NCI-H2081 treated with DMSO at 0.1 percent for 48 hours (cell line): ENCODE data around the gene NANOG.
"Not testable (repeated sequence)": the region's sequence is repeated elsewhere in the genome, so short reads cannot be mapped to it uniquely, and the experiment has no call there.

Experiments used
- DNase-seq: peaks from one replicate; lab custom pipeline; 2025; lab: John Stamatoyannopoulos, UW

Gene NANOG

GRCh38 chr12:7806319-7806718, 17.1 kb downstream of the NANOG start:
- DNase-seq: not testable (repeated sequence)

GRCh38 chr12:7806863-7807487, 17.8 kb downstream of the NANOG start:
- no peak for DNase-seq

- not testable (repeated sequence) for DNase-seq
Observed at GRCh38 chr12:7825754-7826153, 36.6 kb downstream of the NANOG start.

GRCh38 chr12:7829737-7830136, 40.5 kb downstream of the NANOG start:
- DNase-seq: not testable (repeated sequence)

GRCh38 chr12:7832059-7832696, 43.0 kb downstream of the NANOG start:
- DNase-seq: no peak

GRCh38 chr12:7833201-7833600, 44.0 kb downstream of the NANOG start:
- DNase-seq: not testable (repeated sequence)

GRCh38 chr12:7833831-7834230, 44.6 kb downstream of the NANOG start:
- no peak for DNase-seq

- DNase-seq: no peak
Observed at GRCh38 chr12:7834701-7835100, 45.5 kb downstream of the NANOG start.

- no peak for DNase-seq
Observed at GRCh38 chr12:7835116-7835515, 45.9 kb downstream of the NANOG start.

- DNase-seq: no peak
Observed at GRCh38 chr12:7835766-7836165, 46.6 kb downstream of the NANOG start.

GRCh38 chr12:7837366-7837765, 48.2 kb downstream of the NANOG start:
- DNase-seq: no peak

GRCh38 chr12:7839226-7839625, 50.0 kb downstream of the NANOG start:
- DNase-seq: not testable (repeated sequence)

GRCh38 chr12:7839848-7840247, 50.6 kb downstream of the NANOG start:
- not testable (repeated sequence) for DNase-seq

GRCh38 chr12:7842444-7842843, 53.2 kb downstream of the NANOG start:
- not testable (repeated sequence) for DNase-seq

GRCh38 chr12:7843149-7843548, 53.9 kb downstream of the NANOG start:
- not testable (repeated sequence) for DNase-seq

GRCh38 chr12:7843583-7843982, 54.4 kb downstream of the NANOG start:
- not testable (repeated sequence) for DNase-seq

GRCh38 chr12:7844116-7844515, 54.9 kb downstream of the NANOG start:
- DNase-seq: no peak

GRCh38 chr12:7847226-7848097, 58.3 kb downstream of the NANOG start:
- not testable (repeated sequence) for DNase-seq

GRCh38 chr12:7848098-7848422, 58.9 kb downstream of the NANOG start:
- DNase-seq: not testable (repeated sequence)
